Measurements from ENCODE around the gene USP34. TPM values are rescaled to one million over a fixed set of nuclear protein-coding genes. Genes with fewer than 3 reads are reported as not detected.

USP34 gene
- total and polyA plus RNA-seq, 2 of the 8 experiments (the other 6 are each of a cell fraction or from before 2014, with no cell fraction given): 56.7 to 91.7 TPM

DNA sequence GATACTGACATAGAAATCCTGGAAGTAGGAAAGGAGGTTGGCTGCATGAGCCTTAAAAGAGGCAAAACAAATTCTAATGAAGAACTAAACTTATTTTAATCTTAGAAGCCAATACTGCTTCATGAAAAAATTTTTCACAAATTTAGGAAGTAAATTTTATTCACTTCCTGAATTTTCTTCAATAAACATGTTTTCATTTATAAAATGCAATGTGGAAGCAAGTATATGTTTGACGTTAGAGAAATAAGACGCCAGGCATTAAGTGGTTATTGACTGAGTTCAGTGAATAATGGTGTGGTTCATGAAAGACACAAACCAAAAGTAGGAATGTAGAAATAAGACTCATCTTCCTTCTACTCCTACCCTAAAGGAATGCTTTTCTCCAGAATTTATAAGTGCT is 136.4 kb downstream of the USP34 start:
- Histone ChIP-seq H3K23me2 (ENCODE audit: low read depth, low read length) (no peaks in the 10 kb centered on the region), H3K36me3 (ENCODE audit: control insufficient read depth in 2 of 4, insufficient read depth in 4 of 4, low read length in 3 of 4) (peaks cover 0 to 64% (median 7%) of the 10 kb centered on the region in 4 experiments; a peak in 5 of 8 replicates)
- WGBS, 2 experiments (ENCODE audit: extremely low coverage in 1 of 2, insufficient coverage in 1 of 2, insufficient read length in 1 of 2, insufficient replicate concordance in 2 of 2, low coverage in 1 of 2, low lambda C conversion rate in 2 of 2, missing lambda C conversion rate in 1 of 2): 91% methylated on average over 2 of the region's 2 CpGs; no CpG with 5 or more reads in 1 of the 2 experiments

More for the DNA sequence above, 136.4 kb downstream of the USP34 start:
- H2BK20ac ChIP-seq (ENCODE audit: low read length): no peak overlapping the region
- no peak overlapping the region for H2BK120ac ChIP-seq (replicated peaks; ENCODE audit: low read depth, low read length)
- H3K4me1 ChIP-seq (replicated peaks in 1 of 4; ENCODE audit: control insufficient read depth in 3 of 4, insufficient read depth in 4 of 4, low read length in 3 of 4): no peaks in the 10 kb centered on the region; a peak in 1 of 7 replicates
- H3K79me1 ChIP-seq (ENCODE audit: low read depth, low read length): no peaks in the 10 kb centered on the region
- no peaks in the 10 kb centered on the region for H3K27me3 ChIP-seq (replicated peaks in 1 of 4; ENCODE audit: control insufficient read depth in 3 of 4, extremely low read depth in 1 of 4, insufficient read depth in 3 of 4, low read length in 3 of 4)
- no peak overlapping the region for H4K8ac ChIP-seq (ENCODE audit: extremely low read depth, insufficient read depth, low read length)
- no peak overlapping the region for H4K91ac ChIP-seq (replicated peaks; ENCODE audit: insufficient read length, low read length)
- H2AK5ac ChIP-seq (ENCODE audit: low read depth, low read length): no peak overlapping the region
- H3K18ac ChIP-seq (ENCODE audit: extremely low read depth, low read length): no peak overlapping the region
- H3K4ac ChIP-seq (replicated peaks; ENCODE audit: insufficient read length, low read depth, low read length): no peak overlapping the region
- no peak overlapping the region for H3K27ac ChIP-seq (ENCODE audit: low read depth, low read length)
- no peak overlapping the region for H2AFZ ChIP-seq (ENCODE audit: low read length)
- CTCF ChIA-PET (ENCODE audit: partially characterized antibody): no interaction called here
- H2BK12ac ChIP-seq (ENCODE audit: low read depth, low read length): no peak overlapping the region
- no peaks in the 10 kb centered on the region for H4K20me1 ChIP-seq (replicated peaks in 1 of 2; ENCODE audit: control insufficient read depth in 1 of 2, insufficient read depth in 2 of 2, low read length in 2 of 2)
- FAIRE-seq (no peak), DNase-seq (ENCODE audit: low read depth in 1 of 2, low spot score in 2 of 2) (no peak)
- no peak overlapping the region for H3K56ac ChIP-seq (replicated peaks; ENCODE audit: insufficient read length, low read depth, low read length)
- no peak overlapping the region for H3K4me2 ChIP-seq (ENCODE audit: insufficient read depth in 1 of 2, low read depth in 2 of 2, low read length in 2 of 2)
- H3K79me2 ChIP-seq (ENCODE audit: control insufficient read depth in 1 of 2, insufficient read depth in 2 of 2, low read length in 2 of 2): no peaks in the 10 kb centered on the region
- no peak overlapping the region for H3K9ac ChIP-seq (replicated peaks in 1 of 4; ENCODE audit: extremely low read depth in 1 of 4, low read depth in 3 of 4, low read length in 3 of 4)
- H3K4me3 ChIP-seq (ENCODE audit: extremely low read depth in 1 of 4, insufficient read depth in 2 of 4, low read depth in 3 of 4, low read length in 4 of 4): no peak overlapping the region
- H2BK5ac ChIP-seq (ENCODE audit: low read depth, low read length): no peak overlapping the region
- POLR2A ChIA-PET (ENCODE audit: partially characterized antibody): no interaction called here
- no peak overlapping the region for H2BK15ac ChIP-seq (ENCODE audit: low read length)
- H3K9me3 ChIP-seq (ENCODE audit: insufficient read depth in 2 of 2, low read depth in 1 of 2, low read length in 1 of 2): no peaks in the 10 kb centered on the region
- no peak overlapping the region for H3K14ac ChIP-seq (ENCODE audit: insufficient read length)
- H3K23ac ChIP-seq (ENCODE audit: insufficient read length): no peak overlapping the region
- H4K5ac ChIP-seq (ENCODE audit: insufficient read length, low read depth, low read length): no peak overlapping the region
- no peak for TF ChIP-seq ZNF274 (IDR thresholded peaks at IDR 0.05; ENCODE audit: borderline replicate concordance, extremely low read depth, low read length)

Data from H1 (cell line).